ENCODE measurements around the gene GEMIN4. TPM values are rescaled to one million over a fixed set of nuclear protein-coding genes. Genes with fewer than 3 reads are reported as not detected.

Gene GEMIN4
- polyA plus RNA-seq, 1 of the 3 experiments (the other 2 are of a cell fraction): 12.5 TPM

- CTCF ChIA-PET: no interaction called here
- POLR2A ChIA-PET: no interaction called here
- H4K20me1 ChIP-seq (ENCODE audit: insufficient read depth): no peaks in the 10 kb centered on the region
- no peak for DNase-seq
- no peak overlapping the region for H3K9ac ChIP-seq
- peaks cover 62% of the 10 kb centered on the region for H3K79me2 ChIP-seq (ENCODE audit: insufficient read depth)
- H3K27ac ChIP-seq (ENCODE audit: low read depth in 2 of 2, low read length in 1 of 2): no peak overlapping the region
- no peaks in the 10 kb centered on the region for H3K27me3 ChIP-seq (ENCODE audit: insufficient read depth)
- TF ChIP-seq GABPA (IDR thresholded peaks at IDR 0.05; ENCODE audit: low read depth) (no peak), GATA2 (CRISPR knock-in tag; IDR thresholded peaks at IDR 0.05) (no peak), MAX (IDR thresholded peaks at IDR 0.05; ENCODE audit: low read depth) (no peak)
- no peaks in the 10 kb centered on the region for H3F3A ChIP-seq (replicated peaks; ENCODE audit: insufficient read depth)
- H2AFZ ChIP-seq (ENCODE audit: low read depth): no peak overlapping the region
- peaks cover 21 to 23% of the 10 kb centered on the region in 2 experiments for H3K36me3 ChIP-seq (replicated peaks in 1 of 2; ENCODE audit: control insufficient read depth in 1 of 2, insufficient read depth in 2 of 2, low read length in 1 of 2)
- H3K4me1 ChIP-seq (ENCODE audit: control insufficient read depth in 1 of 2, insufficient read depth in 2 of 2, low read depth in 1 of 2, low read length in 1 of 2): peaks cover 9 to 15% of the 10 kb centered on the region in 2 experiments
- no peak overlapping the region for H3K4me3 ChIP-seq (ENCODE audit: low read depth in 2 of 2, low read length in 1 of 2)
- no peaks in the 10 kb centered on the region for H3K9me3 ChIP-seq
- 45% methylated on average over 3 of the region's 3 CpGs for WGBS (ENCODE audit: low lambda C conversion rate)
- no peaks in the 10 kb centered on the region for H3K9me2 ChIP-seq
- no peak overlapping the region for H3K4me2 ChIP-seq
Measured at GRCh38 chr17:784143-784542, 32.1 kb upstream of the GEMIN4 start.

DNA sequence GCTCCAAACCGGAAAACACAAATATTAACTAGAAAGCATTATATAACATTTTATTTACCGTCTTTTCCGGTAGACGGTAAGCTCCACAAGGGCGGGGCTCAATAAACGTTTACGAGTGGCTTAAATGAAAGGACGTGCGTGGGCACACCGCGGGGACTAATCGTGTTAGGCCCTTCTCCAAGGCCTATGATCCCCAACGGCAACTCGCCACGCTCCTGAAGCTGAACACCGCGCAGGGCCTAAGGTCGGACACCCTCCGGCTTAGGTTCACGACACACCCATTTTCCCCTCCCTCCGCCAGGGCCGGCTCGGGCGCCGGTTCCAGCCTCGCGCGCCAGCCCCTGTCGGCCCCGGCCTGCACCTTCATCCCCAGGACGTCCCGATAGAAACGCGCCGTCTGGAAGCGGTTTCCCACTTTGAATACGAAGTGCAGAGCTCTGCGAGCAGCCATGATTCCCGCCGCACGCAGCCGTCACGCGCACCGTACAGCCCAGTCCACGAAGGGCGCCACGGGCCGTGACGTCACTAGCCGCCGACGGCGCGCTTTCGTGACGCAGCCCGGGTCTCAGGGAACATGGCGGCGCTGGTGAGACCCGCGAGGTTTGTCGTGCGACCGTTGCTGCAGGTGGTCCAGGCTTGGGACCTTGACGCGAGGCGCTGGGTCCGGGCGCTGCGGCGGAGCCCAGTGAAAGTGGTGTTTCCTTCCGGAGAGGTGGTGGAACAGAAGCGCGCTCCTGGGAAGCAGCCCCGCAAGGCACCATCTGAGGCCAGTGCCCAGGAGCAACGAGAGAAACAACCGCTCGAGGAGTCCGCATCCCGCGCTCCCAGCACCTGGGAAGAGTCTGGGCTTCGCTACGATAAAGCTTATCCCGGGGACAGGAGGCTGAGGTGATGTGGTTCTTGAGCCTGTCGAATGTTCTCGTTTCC is 30.0 kb upstream of the GEMIN4 start, which contains the start of the genes GLOD4 and MRM3:
TSS of gene GLOD4 (minus strand) at position 476 of the 927 bp plus-strand sequence. CDS start at position 451, 25 bp downstream.
TSS of gene MRM3 (plus strand) at position 549 of the 927 bp plus-strand sequence. CDS start at position 575, 26 bp downstream.
- Histone ChIP-seq H2AFZ (ENCODE audit: low read depth) (peak within 1 kb of the TSS; percentile 81), H3K9me2 (no peaks in the 10 kb centered on the region), H3K36me3 (replicated peaks in 1 of 2; ENCODE audit: control insufficient read depth in 1 of 2, insufficient read depth in 2 of 2, low read length in 1 of 2) (peaks cover 20 to 26% of the 10 kb centered on the region in 2 experiments), H3K27ac (ENCODE audit: low read depth in 2 of 2, low read length in 1 of 2) (peak within 1 kb of the TSS; percentile 56 to 77), H3K79me2 (ENCODE audit: insufficient read depth) (peaks cover 65% of the 10 kb centered on the region), H3K4me2 (peak within 1 kb of the TSS; percentile 87), H3F3A (replicated peaks; ENCODE audit: insufficient read depth) (peaks cover 3% of the 10 kb centered on the region), H4K20me1 (ENCODE audit: insufficient read depth) (no peaks in the 10 kb centered on the region), H3K4me3 (ENCODE audit: low read depth in 2 of 2, low read length in 1 of 2) (peak within 1 kb of the TSS; percentile 98 to 99), H3K9ac (peak within 1 kb of the TSS; percentile 75), H3K4me1 (ENCODE audit: control insufficient read depth in 1 of 2, insufficient read depth in 2 of 2, low read depth in 1 of 2, low read length in 1 of 2) (peaks cover 9 to 15% of the 10 kb centered on the region in 2 experiments), H3K9me3 (no peaks in the 10 kb centered on the region), H3K27me3 (ENCODE audit: insufficient read depth) (no peaks in the 10 kb centered on the region)
- ChIA-PET POLR2A (interaction anchor here (0.6 to 1.4 kb wide), 6 partner anchors 10 to 199 kb away, joined by 3 to 8 read pairs (median 4); partner anchors contain the start of gene GEMIN4), CTCF (interaction anchor here (0.6 to 3.1 kb wide), 8 partner anchors 13 to 274 kb away, joined by 3 to 18 read pairs (median 5); partner anchors contain the start of genes GEMIN4, NXN and TIMM22)
- peak; percentile 97 for DNase-seq
- 1% methylated on average over 28 of the region's 87 CpGs for WGBS (ENCODE audit: low lambda C conversion rate)
- TF ChIP-seq TEAD4 (IDR thresholded peaks at IDR 0.05; ENCODE audit: borderline replicate concordance, insufficient read depth): no peak
- peak; percentile 46 for TF ChIP-seq NRF1 (IDR thresholded peaks at IDR 0.05; ENCODE audit: low read depth, low read length)
- TF ChIP-seq RAD21 (IDR thresholded peaks at IDR 0.05; ENCODE audit: low read length): no peak
- TF ChIP-seq GATA2 (CRISPR knock-in tag; IDR thresholded peaks at IDR 0.05): no peak
- peak; percentile 76 for TF ChIP-seq USF1 (IDR thresholded peaks at IDR 0.05; ENCODE audit: borderline replicate concordance, low read depth)
- peak; percentile 50; the same call in 1 of the 2 replicates for TF ChIP-seq FOXJ3 (CRISPR knock-in tag; IDR thresholded peaks at IDR 0.05)
- TF ChIP-seq FOXM1 (IDR thresholded peaks at IDR 0.05; ENCODE audit: low read depth): no peak
- no peak for TF ChIP-seq IRF3 (IDR thresholded peaks at IDR 0.05; ENCODE audit: low read depth, low read length)
- TF ChIP-seq REST (IDR thresholded peaks at IDR 0.05; ENCODE audit: low read depth, low read length): peak; percentile 66
- no peak for TF ChIP-seq RFX5 (IDR thresholded peaks at IDR 0.05; ENCODE audit: low read length)
- no peak for TF ChIP-seq NFIC (IDR thresholded peaks at IDR 0.05; ENCODE audit: borderline replicate concordance)
- TF ChIP-seq SIN3A (IDR thresholded peaks at IDR 0.05; ENCODE audit: borderline replicate concordance, low read depth, low read length): peak; percentile 97
- TF ChIP-seq, protein P1, sequence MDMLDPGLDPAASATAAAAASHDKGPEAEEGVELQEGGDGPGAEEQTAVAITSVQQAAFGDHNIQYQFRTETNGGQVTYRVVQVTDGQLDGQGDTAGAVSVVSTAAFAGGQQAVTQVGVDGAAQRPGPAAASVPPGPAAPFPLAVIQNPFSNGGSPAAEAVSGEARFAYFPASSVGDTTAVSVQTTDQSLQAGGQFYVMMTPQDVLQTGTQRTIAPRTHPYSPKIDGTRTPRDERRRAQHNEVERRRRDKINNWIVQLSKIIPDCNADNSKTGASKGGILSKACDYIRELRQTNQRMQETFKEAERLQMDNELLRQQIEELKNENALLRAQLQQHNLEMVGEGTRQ (IDR thresholded peaks at IDR 0.05; ENCODE audit: borderline replicate concordance, low read depth, low read length): no peak
- TF ChIP-seq RCOR1 (IDR thresholded peaks at IDR 0.05; ENCODE audit: low read length): peak; percentile 18; the same call in 1 of the 2 replicates
- no peak for TF ChIP-seq JUND (IDR thresholded peaks at IDR 0.05)
